ENCODE results near the gene COL16A1.

DNA sequence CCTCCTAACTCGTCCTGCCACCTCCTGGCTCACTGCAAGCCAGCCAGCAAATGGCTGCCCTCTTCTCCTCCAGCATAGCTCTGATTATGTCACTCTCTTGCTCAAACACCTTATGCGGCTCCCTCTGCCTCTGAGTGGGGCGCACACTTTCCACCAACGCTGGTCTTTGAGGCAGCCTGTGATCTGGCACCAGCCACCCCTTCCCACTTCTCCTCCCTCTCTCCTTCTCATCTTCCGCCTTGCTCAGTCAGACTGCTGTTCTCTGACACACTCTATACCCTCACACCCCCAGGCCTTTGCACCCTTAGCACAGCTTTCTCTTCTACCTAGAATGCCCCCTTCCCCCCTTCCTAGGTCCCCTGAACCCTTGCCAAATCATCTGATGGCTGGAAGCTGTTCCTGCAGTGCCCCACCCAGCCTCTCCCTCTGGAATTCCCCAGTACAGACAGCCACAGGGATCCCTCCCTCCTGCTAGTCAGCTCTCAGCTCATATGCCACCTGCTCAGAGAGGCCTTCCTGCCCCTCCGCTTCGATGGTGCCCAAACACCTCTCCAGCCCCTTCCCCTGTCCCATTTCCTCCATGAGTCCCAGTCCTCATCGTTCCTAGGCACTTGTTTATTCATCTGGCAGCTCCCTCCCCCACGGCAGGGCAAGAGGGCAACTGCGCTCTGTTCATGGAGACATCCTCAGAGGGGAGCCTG, 37.4 kb downstream of the COL16A1 start:
- TF ChIP-seq, protein P1, sequence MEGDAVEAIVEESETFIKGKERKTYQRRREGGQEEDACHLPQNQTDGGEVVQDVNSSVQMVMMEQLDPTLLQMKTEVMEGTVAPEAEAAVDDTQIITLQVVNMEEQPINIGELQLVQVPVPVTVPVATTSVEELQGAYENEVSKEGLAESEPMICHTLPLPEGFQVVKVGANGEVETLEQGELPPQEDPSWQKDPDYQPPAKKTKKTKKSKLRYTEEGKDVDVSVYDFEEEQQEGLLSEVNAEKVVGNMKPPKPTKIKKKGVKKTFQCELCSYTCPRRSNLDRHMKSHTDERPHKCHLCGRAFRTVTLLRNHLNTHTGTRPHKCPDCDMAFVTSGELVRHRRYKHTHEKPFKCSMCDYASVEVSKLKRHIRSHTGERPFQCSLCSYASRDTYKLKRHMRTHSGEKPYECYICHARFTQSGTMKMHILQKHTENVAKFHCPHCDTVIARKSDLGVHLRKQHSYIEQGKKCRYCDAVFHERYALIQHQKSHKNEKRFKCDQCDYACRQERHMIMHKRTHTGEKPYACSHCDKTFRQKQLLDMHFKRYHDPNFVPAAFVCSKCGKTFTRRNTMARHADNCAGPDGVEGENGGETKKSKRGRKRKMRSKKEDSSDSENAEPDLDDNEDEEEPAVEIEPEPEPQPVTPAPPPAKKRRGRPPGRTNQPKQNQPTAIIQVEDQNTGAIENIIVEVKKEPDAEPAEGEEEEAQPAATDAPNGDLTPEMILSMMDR (conservative IDR thresholded peaks at IDR 0.05): no peak
- TF ChIP-seq ZFX (IDR thresholded peaks at IDR 0.05): no peak
